8988T (cell line): ENCODE results near the gene THAP8.

ENCODE experiments used
- DNase-seq: peaks from one replicate; pipeline ENCODE4 v3.0.0; 2011

The THAP8 gene

DNA sequence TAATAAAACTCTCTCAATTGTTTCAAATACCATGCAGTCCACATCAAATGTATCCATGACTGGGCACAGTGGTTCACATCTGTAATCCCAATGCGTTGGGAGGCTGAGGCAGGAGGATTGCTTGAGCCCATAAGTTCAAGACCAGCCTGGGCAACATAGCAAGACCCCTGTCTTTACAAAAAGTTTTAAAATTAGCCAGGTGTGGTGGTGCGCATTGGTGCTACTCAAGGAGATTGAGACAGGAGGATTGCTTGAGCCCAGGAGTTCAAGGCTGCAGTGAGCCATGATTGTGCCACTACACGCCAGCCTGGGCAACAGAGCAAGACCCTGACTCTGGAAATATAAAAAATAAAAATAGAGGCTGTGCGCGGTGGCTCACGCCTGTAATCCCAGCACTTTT is 26.4 kb downstream of the THAP8 start:
- DNase-seq: no peak

DNA sequence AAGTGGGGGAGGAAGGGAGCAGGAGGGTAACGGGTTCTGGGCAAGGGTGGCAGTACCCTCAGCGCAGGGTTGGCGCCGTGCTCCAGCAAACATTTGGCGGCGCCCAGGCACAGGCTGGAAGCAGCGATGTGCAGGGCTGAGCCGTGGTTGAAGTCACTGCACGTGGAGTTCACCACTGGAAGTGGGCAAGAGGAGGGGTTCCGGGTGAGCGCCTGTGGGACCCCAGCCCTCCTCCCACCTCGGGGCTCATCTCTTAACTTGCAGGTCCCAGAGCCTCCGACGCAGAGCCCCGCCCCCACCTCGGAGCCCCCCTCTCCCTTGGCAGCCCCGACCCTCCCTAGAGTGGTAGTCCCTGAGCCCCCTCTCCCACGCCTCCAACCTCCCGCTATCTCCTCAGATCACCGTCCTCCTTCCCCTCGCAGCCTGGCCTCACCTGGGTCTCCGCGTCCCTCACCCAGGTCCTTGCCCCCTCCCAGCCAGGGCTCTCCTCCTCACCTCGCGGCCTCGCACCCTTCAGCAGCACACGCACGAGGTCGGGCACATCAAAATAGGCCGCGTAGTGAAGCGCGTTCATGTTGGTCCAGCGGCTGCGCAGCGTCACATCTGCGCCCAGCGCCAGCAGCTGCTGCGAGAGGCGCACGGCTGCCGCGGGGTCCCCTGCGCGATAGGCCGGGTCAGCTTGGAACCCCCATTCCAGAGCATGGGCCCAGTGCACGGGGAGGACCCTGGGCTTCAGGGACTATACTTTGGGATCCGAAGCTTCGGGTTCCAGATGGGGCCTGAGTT is 27.8 kb downstream of the THAP8 start:
- DNase-seq: no peak

DNA sequence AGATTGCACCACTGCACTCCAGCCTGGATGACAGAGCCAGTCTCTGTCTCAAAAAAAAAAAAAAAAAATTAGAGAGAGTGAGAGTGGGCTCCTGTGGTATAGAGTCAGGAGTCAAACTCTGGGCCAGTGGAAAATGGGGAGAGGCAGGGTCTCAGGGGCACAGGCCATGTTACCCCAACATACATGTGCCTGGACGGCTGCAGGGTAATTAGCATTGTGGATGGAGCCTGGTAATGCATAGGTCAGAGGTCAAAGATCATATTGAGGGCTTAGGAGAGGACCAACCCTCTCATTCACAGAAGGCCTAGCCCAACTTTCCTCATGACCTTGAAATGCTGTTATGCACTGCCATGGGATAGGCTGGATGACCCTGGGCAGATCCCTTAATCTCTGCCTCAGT is 28.5 kb downstream of the THAP8 start:
- DNase-seq: no peak

DNA sequence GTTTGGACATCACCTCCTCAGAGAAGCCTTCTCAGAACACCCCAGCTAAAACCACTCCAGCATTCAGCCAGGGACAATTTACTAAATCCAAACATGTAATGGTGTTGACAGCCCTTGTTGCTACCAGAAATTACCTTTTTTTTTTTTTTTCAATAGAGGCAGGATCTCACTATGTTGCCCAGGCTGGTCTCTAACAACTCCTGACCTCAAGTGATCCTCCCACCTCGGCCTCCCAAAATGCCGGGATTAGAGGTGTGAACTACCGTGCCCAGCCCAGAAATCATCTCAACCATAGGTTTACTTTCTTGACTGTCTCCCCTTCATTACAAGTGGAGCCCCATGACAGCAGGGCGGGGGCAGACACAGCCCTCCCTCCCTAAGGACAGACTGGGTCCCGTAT is 30.7 kb downstream of the THAP8 start:
- DNase-seq: no peak

DNA sequence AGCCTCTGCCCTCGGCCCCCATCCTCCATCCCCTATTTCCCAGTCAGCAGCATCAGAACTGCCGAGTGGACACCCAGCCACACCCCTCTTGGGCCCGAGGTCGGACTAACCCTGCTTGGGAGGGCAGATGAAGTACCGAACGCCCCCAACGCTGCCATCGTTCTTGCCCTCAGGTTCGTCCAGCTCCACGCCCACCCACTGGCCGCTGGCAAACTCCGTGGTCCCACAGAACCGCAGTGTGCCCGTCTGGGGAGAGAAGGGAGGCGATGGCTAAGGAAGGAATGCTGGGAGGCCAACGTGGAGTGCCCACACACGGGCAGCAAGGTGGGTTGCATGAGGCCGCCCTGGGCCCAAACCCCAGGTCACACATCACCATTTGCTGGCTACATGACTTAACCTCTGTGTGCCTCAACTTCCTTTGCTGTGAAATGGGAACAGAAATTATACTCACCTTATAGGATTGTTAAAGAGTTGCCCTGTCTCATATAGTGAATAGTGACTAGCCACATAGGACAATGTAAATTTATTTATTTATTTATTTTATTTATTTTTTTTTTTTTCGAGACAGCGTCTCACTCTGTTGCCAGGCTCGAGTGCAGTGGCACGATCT is 34.9 kb downstream of the THAP8 start:
- no peak for DNase-seq

DNA sequence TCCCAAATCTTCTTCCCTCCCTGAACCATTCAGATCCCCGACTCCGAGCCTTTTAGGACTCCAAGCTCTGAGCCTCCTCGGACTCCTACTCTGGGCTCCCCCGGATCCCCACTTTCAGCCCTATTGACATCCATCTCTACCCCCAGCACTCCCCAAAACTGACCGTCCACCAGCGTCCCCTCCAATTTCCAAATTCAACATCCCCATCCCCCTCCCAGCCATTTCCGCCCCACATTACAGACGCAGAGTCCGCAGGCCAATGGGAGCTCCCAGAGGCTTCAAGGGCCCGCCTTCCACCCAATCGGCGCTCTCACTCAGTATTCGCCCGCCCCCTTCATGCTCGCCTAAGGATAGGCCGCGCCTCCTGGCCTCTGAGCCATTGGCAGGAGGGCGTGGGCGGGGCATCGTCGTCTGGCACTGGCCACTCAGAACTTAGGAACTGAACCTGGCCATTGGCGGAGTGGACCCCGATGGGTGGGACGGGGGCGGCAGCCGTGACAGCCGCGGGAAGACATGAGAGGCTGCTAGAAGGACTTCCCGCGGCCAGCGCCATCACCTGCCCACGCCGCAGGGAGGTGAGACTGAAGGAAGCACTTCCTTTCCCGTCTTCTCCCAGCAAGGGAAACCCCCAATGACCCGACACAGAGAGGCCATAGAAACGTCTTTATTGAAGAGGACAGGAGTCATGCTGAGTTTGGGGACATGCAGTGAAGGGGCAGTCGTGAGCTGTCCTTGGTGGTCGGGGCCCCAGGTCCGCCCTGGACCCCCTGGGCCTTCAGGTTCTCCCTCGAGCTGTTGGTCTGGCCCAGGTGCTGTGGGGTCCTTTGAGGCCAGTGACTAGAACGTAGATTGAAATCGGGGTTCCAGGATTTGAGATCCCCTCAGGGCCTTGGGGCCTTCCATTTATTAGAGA is 39.8 kb downstream of the THAP8 start, which contains the start of gene ALKBH6:
Gene ALKBH6, minus strand, starts transcription at position 202 of the 913 bp plus-strand sequence. CDS start 816 bp downstream, outside the sequence.
- peak; percentile 100 for DNase-seq

DNA sequence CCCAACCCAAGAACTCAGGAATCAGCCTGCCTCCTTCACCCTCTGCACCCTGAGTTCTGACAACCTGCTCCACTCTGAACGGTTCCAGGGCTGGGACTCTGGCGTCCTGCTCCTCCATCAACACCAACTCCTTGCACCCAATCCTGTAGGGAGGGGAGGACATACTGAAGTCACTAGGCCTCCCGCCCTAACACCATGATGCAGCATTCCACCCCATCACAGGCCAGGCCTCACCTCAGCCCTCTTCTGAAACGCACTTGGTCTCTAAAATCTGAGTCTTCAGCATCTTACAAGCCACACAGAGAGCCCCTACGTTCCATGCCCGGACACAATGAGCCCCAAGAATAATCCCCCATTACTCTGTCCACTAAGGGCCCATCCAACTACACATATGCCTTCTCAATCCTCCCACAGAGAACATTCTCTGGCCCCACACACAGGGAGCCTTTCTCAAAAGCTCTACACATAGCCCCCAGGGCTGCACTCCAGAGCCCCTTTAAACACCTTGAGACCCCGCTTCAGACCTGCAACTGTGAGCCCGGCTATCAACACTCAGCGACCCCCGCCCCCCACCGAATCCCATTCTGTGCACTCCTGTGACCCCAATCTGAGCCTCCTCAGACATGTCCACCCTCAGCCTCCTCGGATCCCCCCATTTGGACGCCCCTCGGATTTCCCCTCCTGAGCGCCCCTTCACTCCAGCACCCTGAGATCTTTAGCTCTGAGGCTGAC is 40.6 kb downstream of the THAP8 start:
- no peak for DNase-seq

DNA sequence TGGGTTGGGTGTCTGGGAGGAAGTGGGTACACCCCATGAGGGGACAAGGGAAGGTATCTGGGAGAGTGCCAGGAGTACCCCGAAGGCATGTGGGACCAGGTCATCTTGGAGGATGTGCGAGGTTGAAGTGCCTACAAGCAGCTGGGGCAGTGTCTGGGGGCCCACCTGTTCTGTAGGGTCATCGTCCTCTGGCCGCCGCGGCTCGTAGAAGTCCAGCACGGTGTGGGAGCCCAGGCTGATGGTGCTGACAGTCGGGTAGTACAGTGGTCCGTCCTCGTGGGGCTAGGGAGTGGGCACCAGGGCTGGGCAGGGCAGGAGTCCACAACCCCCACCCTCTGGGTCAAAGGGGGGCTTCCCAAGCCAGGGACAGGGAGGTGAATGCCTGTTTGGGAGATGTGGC is 43.7 kb downstream of the THAP8 start:
- DNase-seq: no peak

DNA sequence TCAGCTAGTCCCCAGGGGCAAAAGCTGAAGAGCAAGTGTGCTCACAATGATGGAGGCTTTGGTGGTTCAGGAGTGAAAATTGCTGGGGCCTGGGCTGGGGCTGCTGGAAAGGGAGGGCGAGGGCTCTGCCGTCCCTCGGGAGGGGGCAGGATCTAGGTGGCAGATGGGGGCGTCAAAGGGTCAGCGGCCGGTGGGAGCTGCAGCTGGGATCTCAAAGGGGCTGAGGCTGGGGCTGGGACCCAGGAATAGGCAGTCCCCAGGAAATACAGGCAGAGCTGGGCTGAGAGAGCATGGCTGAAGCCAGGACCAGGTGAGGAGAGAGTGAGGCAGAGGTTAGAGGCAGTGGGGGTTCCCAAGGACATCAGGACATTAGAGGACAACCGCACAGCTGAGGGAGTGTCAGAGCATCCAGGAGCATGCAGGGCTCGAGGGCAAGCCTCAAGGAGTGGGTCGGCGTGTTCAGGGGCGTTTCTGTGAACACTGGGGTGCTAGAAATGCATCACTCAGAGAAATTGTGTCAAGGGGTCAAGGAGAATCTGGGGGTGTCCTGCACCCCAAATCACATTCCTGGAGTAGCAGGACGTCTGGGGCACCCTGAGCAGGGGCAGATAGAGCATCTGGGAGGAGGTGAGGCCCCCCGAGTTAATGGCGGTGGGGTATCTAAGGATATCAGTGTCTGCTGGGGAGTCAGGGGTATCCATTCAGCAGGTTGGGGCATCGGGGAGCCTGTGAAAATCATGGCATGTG is 44.3 kb downstream of the THAP8 start:
- DNase-seq: no peak

DNA sequence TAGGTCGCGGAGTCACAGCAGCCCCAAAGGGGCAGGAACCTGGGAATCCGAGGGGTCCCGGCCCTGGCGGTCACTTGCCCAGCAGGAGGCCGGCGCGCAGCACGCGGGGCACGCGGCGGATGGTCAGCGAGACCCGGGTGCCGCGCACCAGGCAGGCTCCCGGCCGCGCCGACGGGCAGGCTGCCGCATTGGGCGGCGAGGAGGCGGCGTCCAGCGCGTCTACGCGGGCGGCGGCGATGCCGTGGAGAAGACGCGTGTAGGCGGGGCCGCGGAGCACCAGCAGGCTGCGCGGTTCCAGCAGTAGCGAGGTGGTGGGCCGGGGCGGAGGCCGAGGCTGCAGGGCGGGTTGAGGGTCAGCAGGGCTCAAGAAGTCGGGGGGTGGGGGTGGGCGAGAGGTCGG is 44.9 kb downstream of the THAP8 start:
- no peak for DNase-seq

DNA sequence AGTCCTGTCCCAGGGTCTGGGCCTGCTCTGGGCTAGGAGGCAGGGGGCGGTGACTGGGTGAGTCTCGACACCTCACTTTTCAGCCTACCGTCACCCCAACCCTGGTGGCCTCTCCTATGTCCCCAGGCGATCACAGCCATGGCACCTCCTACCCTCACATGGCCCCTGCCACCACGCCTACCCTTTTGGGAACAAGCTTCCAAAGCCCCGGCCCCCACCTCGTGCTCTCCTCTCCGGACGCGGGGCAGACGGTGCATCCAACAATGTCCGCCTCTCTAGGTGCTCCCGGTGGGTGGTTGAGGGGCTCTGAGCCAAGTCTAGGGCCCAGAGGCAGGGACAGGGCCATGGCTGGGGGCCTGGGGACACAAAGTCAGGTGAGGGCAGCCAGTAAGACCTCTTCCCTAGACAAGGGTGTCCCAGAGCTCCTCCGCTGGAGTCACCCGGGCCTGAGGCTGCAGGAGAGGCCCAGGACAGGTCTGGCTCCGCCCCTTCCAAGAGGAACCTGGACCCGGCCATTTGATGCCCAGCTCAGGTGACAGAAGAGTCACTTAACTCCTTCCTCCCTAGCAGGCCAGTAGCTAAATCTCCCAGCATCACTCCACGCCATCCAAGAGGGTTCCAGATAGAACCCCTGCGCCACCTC is 45.6 kb downstream of the THAP8 start, which contains the start of gene SYNE4:
Gene SYNE4, minus strand, starts transcription at position 478 of the 643 bp plus-strand sequence. Its CDS starts 132 bp downstream, at position 346.
- DNase-seq: no peak

DNA sequence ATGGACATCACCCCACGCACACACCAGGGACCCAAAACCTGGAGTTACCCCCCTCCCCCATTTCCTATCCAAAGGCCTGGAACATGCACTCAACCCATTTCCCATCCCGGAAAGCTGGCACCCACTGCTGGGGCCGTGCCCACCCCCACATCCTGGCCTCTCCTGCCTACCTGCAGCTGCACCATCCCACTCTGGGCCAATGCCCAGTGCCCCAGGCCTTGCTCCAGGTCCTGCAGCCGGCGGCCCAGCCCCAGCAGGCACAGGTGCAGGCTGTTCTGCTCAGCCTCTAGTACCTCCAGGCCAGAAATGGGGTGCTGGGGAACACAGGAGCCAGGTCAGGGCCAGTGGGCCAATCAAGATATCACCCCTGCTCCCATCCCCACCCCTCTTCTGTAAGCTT is 47.1 kb downstream of the THAP8 start:
- DNase-seq: no peak

DNA sequence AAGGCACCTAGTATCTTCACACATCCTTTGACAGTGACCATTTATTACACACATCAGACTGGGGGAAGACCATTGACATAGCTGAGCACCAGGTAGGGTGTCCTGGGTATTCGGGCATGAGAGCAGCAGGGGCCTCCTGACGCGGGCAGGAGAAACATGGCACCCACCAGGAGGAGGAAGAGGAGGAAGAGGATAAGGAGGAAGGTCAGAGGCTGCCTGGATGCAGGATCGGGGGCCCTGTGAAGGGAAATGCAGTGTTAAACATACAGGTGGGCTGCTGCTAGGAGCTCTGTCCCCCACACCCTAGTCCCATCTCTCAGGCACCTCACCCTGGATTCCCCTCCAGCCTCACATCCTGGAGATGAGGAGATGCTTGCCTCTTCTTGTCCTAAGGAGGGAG is 50.8 kb downstream of the THAP8 start:
- DNase-seq: no peak

DNA sequence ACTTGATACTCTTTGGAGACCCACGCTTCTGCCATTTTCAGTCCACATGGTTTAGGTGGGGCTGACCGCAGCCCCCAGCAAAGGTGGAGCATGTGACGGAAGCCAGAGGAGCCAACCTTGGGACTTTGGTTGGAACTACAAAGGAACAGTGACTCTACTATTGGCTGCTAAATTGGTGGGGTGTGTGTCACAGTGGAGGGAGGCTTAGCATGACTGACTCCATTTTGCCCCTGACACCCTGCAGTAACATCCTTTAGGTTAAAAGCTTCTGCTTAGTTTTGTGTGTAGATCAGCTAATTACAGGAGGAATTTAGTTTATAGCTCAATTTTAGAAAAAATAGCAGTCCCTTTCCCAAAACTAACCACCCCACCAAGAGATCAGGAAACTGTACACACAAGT is 52.5 kb downstream of the THAP8 start:
- no peak for DNase-seq

DNA sequence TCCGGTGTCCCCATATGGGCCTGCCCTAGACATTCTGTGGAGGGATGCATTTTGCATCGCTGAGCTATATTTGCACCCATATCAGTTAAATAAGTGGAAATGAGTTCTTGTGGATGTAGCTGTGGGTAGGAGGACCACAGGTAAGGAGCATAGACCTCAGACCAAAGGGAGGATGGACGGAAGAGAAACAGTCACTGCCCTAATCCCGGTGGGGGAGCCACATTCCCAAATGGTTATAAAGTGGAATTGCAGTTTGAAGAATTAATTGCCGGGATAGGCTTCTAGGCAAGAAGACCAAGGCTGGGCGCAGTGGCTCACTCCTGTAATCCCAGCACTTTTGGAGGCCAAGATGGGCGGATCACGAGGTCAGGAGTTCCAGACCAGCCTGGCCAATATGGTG is 57.3 kb downstream of the THAP8 start:
- DNase-seq: no peak

DNA sequence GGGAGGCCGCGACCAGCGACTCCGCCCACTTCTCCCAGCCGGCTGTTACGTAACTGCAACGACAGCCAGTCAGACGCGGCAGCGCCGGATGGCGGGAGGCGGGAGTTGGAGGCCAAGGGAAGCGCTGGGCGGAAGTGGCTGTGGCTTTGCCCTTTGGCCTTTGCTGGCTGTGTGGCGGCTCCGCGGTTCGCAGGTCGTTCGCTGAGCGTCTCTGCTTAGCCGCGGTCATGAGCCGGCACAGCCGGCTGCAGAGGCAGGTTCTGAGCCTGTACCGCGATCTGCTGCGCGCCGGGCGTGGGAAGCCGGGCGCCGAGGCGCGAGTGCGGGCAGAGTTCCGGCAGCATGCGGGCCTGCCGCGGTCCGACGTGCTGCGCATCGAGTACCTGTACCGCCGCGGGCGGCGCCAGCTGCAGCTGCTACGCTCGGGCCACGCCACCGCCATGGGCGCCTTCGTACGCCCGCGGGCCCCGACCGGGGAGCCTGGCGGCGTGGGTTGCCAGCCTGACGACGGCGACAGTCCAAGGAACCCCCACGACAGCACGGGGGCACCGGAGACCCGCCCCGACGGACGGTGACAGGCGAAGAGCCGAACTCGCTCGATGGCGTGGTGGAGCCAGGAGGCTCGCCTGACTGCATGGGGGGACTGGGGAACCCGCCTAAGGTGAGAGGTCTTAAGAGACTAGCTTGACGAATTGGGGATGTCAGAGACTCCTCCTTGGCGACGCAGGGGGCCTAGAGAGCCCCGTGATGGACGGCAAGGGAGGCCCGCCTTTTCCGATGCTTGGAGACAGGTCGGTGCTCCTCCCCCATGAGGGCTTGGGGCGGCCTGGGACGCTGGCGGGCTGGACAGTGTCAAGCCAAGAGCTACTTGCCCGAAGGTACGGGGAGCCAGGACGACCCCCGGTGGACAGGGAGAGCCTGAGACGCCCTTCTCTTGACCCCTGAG is 58.8 kb downstream of the THAP8 start, which contains the start of gene SDHAF1:
Gene SDHAF1, plus strand, starts transcription at position 141 of the 946 bp plus-strand sequence. Its CDS starts 87 bp downstream, at position 228.
- peak; percentile 99 for DNase-seq

DNA sequence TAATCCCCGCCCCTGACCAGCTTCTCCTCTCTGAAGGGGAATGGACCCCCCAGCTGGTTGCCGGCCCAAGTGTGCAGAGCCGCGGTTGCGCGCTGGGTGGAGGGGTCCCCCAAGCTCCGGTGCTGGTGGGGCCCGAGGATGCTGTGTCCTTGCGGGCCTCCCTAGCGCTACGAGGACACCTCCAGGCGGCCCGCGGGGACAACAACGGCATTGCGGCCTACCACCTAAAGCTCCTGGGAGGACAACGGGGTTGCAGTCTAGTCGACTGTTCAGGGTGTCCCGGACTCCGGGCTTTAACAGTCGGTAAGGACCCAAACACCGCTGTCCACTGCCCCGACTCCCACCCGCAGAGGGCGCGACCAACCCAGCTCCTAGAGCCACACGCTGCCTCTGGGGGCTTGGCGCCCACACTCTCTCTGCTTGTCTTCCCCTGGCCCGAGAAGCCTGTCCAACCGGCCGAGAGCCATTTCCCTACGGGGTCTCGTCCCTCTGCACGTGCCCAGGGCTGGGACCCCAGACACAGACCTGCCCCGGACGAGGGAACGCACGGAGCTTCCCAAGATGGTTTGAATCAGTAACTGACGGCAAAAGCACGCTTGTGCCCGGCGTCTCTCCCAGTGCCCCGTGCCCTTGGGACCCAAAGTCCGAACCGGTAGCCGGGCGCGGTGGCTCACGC is 60.0 kb downstream of the THAP8 start:
- no peak for DNase-seq

DNA sequence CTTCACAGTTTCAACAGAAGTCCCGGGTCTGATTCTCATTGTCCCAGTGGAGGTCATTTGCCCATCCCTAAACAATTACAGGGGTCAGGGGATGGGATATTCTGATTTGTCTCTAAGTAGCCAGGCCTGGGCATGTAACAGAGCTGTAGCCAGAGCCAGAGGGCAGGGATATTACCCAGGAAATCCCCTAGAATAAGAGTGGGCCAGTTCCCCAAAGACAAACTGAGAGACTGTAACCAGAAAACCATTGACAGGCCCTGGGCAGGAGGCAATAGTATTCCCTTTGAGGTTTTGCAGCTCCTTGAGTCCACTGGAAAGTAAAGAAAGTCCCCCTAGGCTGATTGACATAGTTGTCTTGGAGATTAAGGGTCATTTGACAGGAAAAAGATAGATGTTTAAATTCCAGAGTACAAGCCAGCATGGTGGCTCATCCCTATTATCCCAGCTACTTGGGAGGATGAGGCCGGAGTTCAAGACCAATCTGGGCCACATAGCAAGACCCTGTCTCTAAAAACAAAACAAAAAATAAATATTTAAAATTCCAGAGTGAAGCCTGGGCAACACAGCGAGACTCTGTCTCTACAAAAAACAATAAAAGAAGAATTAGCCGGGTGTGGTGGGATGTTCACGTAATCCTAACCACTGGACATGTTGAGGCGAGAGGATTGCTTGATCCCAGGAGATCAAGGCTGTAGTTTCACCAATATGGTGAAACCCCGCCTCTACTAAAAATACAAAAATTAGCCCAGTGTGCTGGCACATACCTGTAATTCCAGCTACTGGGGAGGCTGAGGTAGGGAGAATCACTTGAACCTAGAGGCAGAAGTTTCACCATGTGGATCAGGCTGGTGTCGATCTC is 60.9 kb downstream of the THAP8 start:
- DNase-seq: no peak
